Pancreas (tissue), 10 donors: Measurements from ENCODE around the gene RPTOR. TPM values are rescaled to one million over a fixed set of nuclear protein-coding genes. Genes with fewer than 3 reads are reported as not detected.

Experiments
- ATAC-seq, 4 donors: fragments of 200-7000 bp; cut with Tn5 transposase; one replicate each; pipeline versions ENCODE4 v1.8.0 to v1.9.1; 2020; ENCODE audit warnings: mild to moderate bottlenecking in 4 of 4, moderate library complexity in 4 of 4
- DNase-seq, 6 donors: peaks; one replicate each; pipeline ENCODE4 v3.0.0-alpha.2; 2020
- FAIRE-seq: peaks from 2 replicates; lab custom pipeline; 2012; peaks lifted over from hg19 to GRCh38; lab: Jason Lieb, UNC
- H3K27ac ChIP-seq, 4 donors: fragments of 200-600 bp; sonication (generic); 1 replicate in 3 of 4; 2 replicates in 1 of 4; pipeline versions ENCODE4 v1.5.0 to v1.8.0; 2020
- H3K27me3 ChIP-seq, 4 donors: fragments of 200-600 bp; one replicate each; pipeline ENCODE4 v1.8.0; 2021
- H3K36me3 ChIP-seq, 3 donors: fragments of 200-600 bp; sonication (generic) in 1 of 3; one replicate each; pipeline versions ENCODE4 v1.5.0 to v1.8.0; 2020 to 2021
- H3K4me1 ChIP-seq, 3 donors: fragments of 200-600 bp; one replicate each; pipeline ENCODE4 v1.8.0; 2021
- H3K4me3 ChIP-seq, 4 donors: fragments of 200-600 bp; sonication (generic) in 2 of 4; one replicate each; pipeline versions ENCODE4 v1.5.0 to v1.8.0; 2020 to 2021
- H3K9me3 ChIP-seq, 4 donors: fragments of 200-600 bp; one replicate each; pipeline ENCODE4 v1.8.0; 2021
- WGBS, 2 donors: extraction: QIAGEN DNeasy Blood & Tissue Kit; methylation state at CpG; one replicate each; pipeline ENCODE4 v1.1.7; 2013; 5-methylcytosine and 5-hydroxymethylcytosine counted together
- intact Hi-C, 3 donors: fragments of 100-400 bp; cut with DNase I; formaldehyde crosslinking; loops; one replicate each; pipeline versions ENCODE4 v1.11.1 to v1.14.2; 2022
- polyA plus RNA-seq, 2 donors: library from polyadenylated mRNA; stranded (reverse); fragments of 200-250 nt; gene quantifications; one replicate each; pipeline ENCODE4 v1.2.3, GENCODE V29; 2013
- total RNA-seq, 6 donors: library from RNA; stranded (reverse); fragmentation: NEBNext Ultra II Directional in 4 of 6; extraction: Animal tissue kit (Norgen Biotek cat#: 25700) in 4 of 6; gene quantifications; one replicate each; pipeline versions ENCODE4 v1.2.1 to v1.2.4, GENCODE V29; 2021 to 2023
- TF ChIP-seq, protein P1 (sequence below), 4 donors: fragments of 200-600 bp; sonication (generic) in 3 of 4; IDR thresholded peaks; one replicate each; pipeline versions ENCODE4 v1.5.0 to v1.8.0; 2021; ENCODE audit warnings: antibody characterized with exemption in 4 of 4
- donor health status: healthy with polysubstance abuse.
- donor health status: DM: no; HTN: no; CAD: no; lungs with moderate emphysema.
- donor health status: DM: no; HTN: no; CAD: no.
- donor health status: control.
- donor health status: control.
- donor health status: Bipolar disorder and iron deficiency.
- donor health status: DM: yes; HTN: yes; CAD: no.
- donor health status: DM: no; HTN: no; CAD: no.
- donor health status: DM: no; HTN: no; CAD: no.
- donor health status: DM: yes; HTN: yes; CAD: no.

Gene RPTOR
- total and polyA plus RNA-seq, 8 donors, result 5.0 to 18.9 (median 13.2) TPM

DNA sequence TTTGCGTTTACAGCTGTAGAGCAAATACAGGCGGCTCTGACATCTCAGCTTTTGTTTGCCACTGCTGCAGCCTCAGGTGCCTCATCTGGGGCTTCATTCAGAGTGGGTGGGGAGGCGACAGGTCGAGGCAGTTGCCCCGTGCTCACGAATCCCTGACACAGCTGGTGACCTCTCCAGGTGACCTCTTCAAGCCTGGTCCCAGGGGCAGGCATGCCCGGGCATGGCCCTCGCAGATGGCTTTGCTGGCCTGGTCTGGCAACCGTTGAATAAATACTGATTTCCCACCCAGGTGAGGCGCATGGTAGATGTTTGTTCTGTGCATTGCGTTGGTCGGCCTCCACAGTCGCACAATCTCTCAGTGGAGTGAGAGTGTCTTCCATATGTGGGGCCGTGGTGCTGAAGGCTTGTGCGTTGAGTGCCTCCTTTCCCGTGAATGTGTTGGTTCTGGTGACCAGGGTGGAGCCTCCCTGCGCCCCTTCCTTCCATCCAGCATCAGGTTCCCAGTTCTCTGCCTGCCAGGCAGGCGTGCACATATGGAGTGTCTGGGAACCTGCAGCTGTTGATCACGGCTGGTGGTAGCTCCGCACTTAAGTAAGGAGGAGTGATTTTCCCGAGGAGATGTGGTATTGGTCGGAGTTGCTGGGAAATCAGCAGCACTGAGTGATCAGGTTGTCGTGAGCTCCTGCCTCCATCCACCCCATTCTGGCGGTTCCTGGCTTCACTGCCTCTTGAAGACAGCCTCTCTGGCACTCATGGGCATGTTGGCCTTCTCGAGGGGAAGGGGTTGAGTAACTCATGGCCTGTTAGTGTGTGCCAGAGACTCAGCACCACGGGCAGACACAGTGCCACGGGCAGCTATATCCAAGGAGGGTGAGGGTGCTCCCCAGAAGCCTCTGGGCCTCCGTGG lies 149.7 kb downstream of the RPTOR start:
- Histone ChIP-seq H3K9me3 (no peaks in the 10 kb centered on the region), H3K4me1 (peaks cover 0 to 10% (median 0%) of the 10 kb centered on the region in 3 donors), H3K36me3 (no peaks in the 10 kb centered on the region), H3K27me3 (no peaks in the 10 kb centered on the region), H3K27ac (peak overlapping the region in 1 of 4 donors; percentile 44), H3K4me3 (no peak overlapping the region)
- 89% methylated on average over 28 of the region's 28 CpGs for WGBS, 2 donors
- intact Hi-C loops, result no loop called here
- FAIRE-seq, result no peak
- no peak for DNase-seq
- TF ChIP-seq, protein P1, sequence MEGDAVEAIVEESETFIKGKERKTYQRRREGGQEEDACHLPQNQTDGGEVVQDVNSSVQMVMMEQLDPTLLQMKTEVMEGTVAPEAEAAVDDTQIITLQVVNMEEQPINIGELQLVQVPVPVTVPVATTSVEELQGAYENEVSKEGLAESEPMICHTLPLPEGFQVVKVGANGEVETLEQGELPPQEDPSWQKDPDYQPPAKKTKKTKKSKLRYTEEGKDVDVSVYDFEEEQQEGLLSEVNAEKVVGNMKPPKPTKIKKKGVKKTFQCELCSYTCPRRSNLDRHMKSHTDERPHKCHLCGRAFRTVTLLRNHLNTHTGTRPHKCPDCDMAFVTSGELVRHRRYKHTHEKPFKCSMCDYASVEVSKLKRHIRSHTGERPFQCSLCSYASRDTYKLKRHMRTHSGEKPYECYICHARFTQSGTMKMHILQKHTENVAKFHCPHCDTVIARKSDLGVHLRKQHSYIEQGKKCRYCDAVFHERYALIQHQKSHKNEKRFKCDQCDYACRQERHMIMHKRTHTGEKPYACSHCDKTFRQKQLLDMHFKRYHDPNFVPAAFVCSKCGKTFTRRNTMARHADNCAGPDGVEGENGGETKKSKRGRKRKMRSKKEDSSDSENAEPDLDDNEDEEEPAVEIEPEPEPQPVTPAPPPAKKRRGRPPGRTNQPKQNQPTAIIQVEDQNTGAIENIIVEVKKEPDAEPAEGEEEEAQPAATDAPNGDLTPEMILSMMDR (IDR thresholded peaks at IDR 0.05), result no peak
- ATAC-seq, result no peak

DNA sequence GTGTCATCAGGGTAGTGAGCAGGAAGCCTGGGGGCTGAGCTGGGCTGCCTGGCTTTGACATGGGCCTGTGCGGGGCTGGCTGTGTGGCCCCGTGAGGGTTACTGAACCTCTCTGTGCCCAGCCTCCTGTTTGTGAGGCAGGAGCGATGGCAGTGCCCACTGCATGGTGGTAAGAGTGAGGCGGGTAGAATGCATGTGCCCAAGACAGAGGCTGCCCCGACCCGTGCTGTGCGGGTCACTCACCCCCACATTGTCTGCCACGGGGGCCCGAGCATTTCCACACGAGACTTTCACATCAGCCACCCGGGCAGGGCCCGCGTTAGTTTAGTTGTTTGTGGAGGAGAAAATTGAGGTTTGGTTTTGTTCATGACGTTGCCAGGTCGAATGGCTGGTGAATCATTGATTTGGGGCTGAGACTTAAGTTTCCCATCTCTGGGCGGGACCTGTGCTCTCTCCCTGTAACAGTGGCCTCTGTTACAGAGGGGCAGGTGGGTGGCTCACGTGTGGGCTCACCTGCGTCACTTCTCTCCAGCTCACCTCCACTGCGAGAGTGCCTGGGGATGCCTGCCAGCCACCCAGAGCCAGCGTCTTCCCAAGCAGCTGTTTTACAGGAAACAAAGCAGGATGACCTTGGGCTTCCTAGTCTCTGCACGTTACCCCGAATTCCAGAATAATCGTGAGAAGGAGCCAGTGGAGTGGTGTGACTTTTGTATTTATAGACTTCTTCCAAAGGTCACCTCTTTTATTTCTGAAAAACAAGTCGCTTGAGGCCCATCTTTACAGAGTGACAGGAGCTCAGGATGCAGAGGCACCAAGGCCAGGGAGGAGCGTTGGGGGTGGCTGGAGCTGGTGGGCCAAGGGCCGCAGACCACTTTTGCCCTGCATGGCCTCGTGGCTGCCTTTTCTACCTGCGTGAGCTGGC lies 150.6 kb downstream of the RPTOR start:
- FAIRE-seq (no peak), DNase-seq (peak in 5 of 6 donors; percentile 32 to 66 (median 56)), ATAC-seq (peak; percentile 69 to 86 (median 82))
- peak overlapping the region in 2 of 4 donors; percentile 36 to 44 for H3K27ac ChIP-seq
- TF ChIP-seq, protein P1 (IDR thresholded peaks at IDR 0.05), result no peak
- no peaks in the 10 kb centered on the region for H3K36me3 ChIP-seq
- peaks cover 0 to 10% (median 0%) of the 10 kb centered on the region in 3 donors for H3K4me1 ChIP-seq
- 48 to 54% methylated on average over 28 of the region's 28 CpGs for WGBS, 2 donors
- intact Hi-C loops, result no loop called here
- no peaks in the 10 kb centered on the region for H3K9me3 ChIP-seq
- H3K4me3 ChIP-seq, result no peak overlapping the region
- no peaks in the 10 kb centered on the region for H3K27me3 ChIP-seq

- no peaks in the 10 kb centered on the region for H3K36me3 ChIP-seq
- peak overlapping the region in 2 of 4 donors; percentile 35 to 36 for H3K27ac ChIP-seq
- H3K27me3 ChIP-seq, result no peaks in the 10 kb centered on the region
- peaks cover 0 to 10% (median 0%) of the 10 kb centered on the region in 3 donors for H3K4me1 ChIP-seq
- no peak for FAIRE-seq
- no peak for DNase-seq
- TF ChIP-seq, protein P1 (IDR thresholded peaks at IDR 0.05), result no peak
- no peaks in the 10 kb centered on the region for H3K9me3 ChIP-seq
- intact Hi-C loops, result no loop called here
- ATAC-seq, result peak in 3 of 4 donors; percentile 27 to 56 (median 36)
- H3K4me3 ChIP-seq, result no peak overlapping the region
- WGBS, 2 donors, result 34 to 43% methylated on average over 4 of the region's 4 CpGs
Measured at GRCh38 chr17:80695979-80696378, 151.3 kb downstream of the RPTOR start.

DNA sequence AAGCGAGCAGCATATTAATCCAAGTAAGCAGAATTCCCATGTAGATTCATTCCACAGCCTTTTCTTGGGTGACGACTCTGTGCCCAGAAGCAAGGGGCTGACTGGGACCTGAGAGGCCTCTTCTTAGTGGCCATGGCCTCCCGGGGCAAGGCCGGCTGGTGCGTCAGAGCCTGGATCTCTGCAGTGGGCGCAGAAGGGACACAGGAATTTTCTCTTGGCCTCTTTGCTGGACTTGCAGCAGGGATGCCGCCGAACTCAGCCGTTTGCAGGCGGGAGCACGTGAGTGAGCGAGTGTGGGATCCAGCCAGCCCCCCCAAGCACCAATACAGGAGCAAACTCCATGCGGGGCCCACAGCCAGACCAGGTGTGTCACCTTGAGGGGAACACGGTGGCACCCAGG lies 151.8 kb downstream of the RPTOR start:
- TF ChIP-seq, protein P1 (IDR thresholded peaks at IDR 0.05), result no peak
- FAIRE-seq (no peak), DNase-seq (no peak), ATAC-seq (no peak)
- no peaks in the 10 kb centered on the region for H3K36me3 ChIP-seq
- intact Hi-C loops, result no loop called here
- H3K27me3 ChIP-seq, result no peaks in the 10 kb centered on the region
- 85 to 87% methylated on average over 14 of the region's 14 CpGs for WGBS, 2 donors
- H3K9me3 ChIP-seq, result no peaks in the 10 kb centered on the region
- no peak overlapping the region for H3K27ac ChIP-seq
- no peak overlapping the region for H3K4me3 ChIP-seq
- peaks cover 0 to 10% (median 0%) of the 10 kb centered on the region in 3 donors for H3K4me1 ChIP-seq
